Heart left ventricle (tissue), 16 donors: Measurements from ENCODE around the gene FREM3. TPM values are rescaled to one million over a fixed set of nuclear protein-coding genes. Genes with fewer than 3 reads are reported as not detected.

ENCODE experiments used
- ATAC-seq, 4 donors: fragments of 200-7000 bp; cut with Tn5 transposase; one replicate each; pipeline ENCODE4 v1.9.1; 2020 to 2022; ENCODE audit warnings: moderate library complexity in 4 of 4, mild to moderate bottlenecking in 3 of 4, moderate number of reproducible peaks in 1 of 4
- DNase-seq, 5 donors: peaks; one replicate each; pipeline ENCODE4 v3.0.0-alpha.2; 2020
- H3K27ac ChIP-seq, 12 donors: fragments of 200-600 bp; sonication (generic) in 4 of 12; one replicate each; pipeline versions ENCODE4 v1.5.0 to v1.8.0; 2016 to 2022; ENCODE audit warnings: mild to moderate bottlenecking in 2 of 12
- H3K27me3 ChIP-seq, 9 donors: fragments of 200-600 bp; sonication (generic) in 2 of 9; one replicate each; pipeline versions ENCODE4 v1.5.1 to v1.8.0; 2016 to 2022; ENCODE audit warnings: mild to moderate bottlenecking in 3 of 9
- H3K36me3 ChIP-seq, 9 donors: fragments of 200-600 bp; sonication (generic) in 2 of 9; one replicate each; pipeline versions ENCODE4 v1.5.0 to v1.8.0; 2018 to 2022; ENCODE audit warnings: mild to moderate bottlenecking in 2 of 9
- H3K4me1 ChIP-seq, 12 donors: fragments of 200-600 bp; sonication (generic) in 4 of 12; one replicate each; pipeline versions ENCODE4 v1.5.0 to v1.8.0; 2016 to 2022; ENCODE audit warnings: mild to moderate bottlenecking in 3 of 12
- H3K4me3 ChIP-seq, 12 donors: fragments of 200-600 bp; sonication (generic) in 4 of 12; one replicate each; pipeline versions ENCODE4 v1.5.0 to v1.8.0; 2017 to 2022; ENCODE audit warnings: mild to moderate bottlenecking in 9 of 12, moderate library complexity in 4 of 12
- H3K9me3 ChIP-seq, 12 donors: fragments of 200-600 bp; sonication (generic) in 4 of 12; one replicate each; pipeline versions ENCODE4 v1.5.0 to v1.8.0; 2016 to 2022; ENCODE audit warnings: mild to moderate bottlenecking in 1 of 12
- CTCF ChIP-seq, 12 donors: fragments of 200-600 bp; sonication (generic) in 4 of 12; IDR thresholded peaks; one replicate each; pipeline versions ENCODE4 v1.5.0 to v1.8.0; 2018 to 2022; ENCODE audit warnings: antibody characterized with exemption in 12 of 12, mild to moderate bottlenecking in 5 of 12
- POLR2A ChIP-seq, 2 donors: fragments of 450-650 bp; IDR thresholded peaks; one replicate each; pipeline ENCODE4 v1.6.1; 2017; ENCODE audit warnings: antibody characterized with exemption in 2 of 2, mild to moderate bottlenecking in 2 of 2, moderate library complexity in 2 of 2
- WGBS, 4 donors: extraction: QIAGEN DNeasy Blood & Tissue Kit in 2 of 4; methylation state at CpG; one replicate each; pipeline versions ENCODE4 v1.1.5 to v1.1.7; 2013 to 2018; 5-methylcytosine and 5-hydroxymethylcytosine counted together
- intact Hi-C, 10 donors: fragments of 100-400 bp; cut with DNase I; formaldehyde crosslinking; loops; one replicate each; pipeline versions ENCODE4 v1.11.1 to v1.14.2; 2022
- polyA plus RNA-seq, 2 donors: library from polyadenylated mRNA; stranded (reverse); fragments of 200-250 nt; gene quantifications; one replicate each; pipeline ENCODE4 v1.2.3, GENCODE V29; 2013
- total RNA-seq, 9 donors: library from RNA; depleted of rRNA in 2 of 9; stranded (reverse); fragments of >200 nt in 2 of 9; fragmentation: NEBNext Ultra II Directional in 3 of 9; extraction: Animal tissue kit (Norgen Biotek cat#: 25700) in 3 of 9; gene quantifications; one replicate each; pipeline versions ENCODE4 v1.1.0 to v1.2.4, GENCODE V29; 2016 to 2023
- donor health status: ischemic (EF 13 %, LVEDD 7.1; RV severe dilation, severe dysfunction).
- donor health status: healthy with polysubstance abuse.
- donor health status: DM: no; HTN: yes; CAD: no.
- donor health status: DM: no; HTN: no; CAD: no.
- donor health status: ischemic (EF 25% LVEDD 6.9; RV normal size, moderate dysfunction).
- donor health status: ischemic (EF 25% LVEDD 5.7; RV mildly dilated, moderate dysfunction).
- donor health status: healthy.
- donor health status: DM: yes; HTN: yes; CAD: no.
- donor health status: ischemic (EF 35%, LVEDD 5.7; RV mildly dilated, moderate dysfunction).
- donor health status: nonischemic (EF 11% LVEDD 7.7; RV severe dilation, severe dysfunction).
- donor health status: DM: yes; HTN: yes; CAD: no.
- donor health status: PGD.
- donor health status: ischemic (EF 29% LVEDD 5.4; RV normal size, mild dysfunction).
- donor health status: nonischemic (EF 23%, LVEDD 6.1; RV moderate dilation, normal function).

Gene FREM3
- total and polyA plus RNA-seq, 11 donors = 0.01 to 0.13 TPM; not detected in 9

GRCh38 chr4:143642611-143643010 is 57.9 kb downstream of the FREM3 start:
- Histone ChIP-seq H3K27me3 (no peaks in the 10 kb centered on the region), H3K4me3 (no peak overlapping the region), H3K4me1 (peaks cover 0 to 11% (median 5%) of the 10 kb centered on the region in 12 donors), H3K9me3 (peaks cover 0 to 13% (median 0%) of the 10 kb centered on the region in 12 donors), H3K36me3 (no peaks in the 10 kb centered on the region), H3K27ac (no peak overlapping the region)
- no peak for TF ChIP-seq POLR2A (IDR thresholded peaks at IDR 0.05)
- TF ChIP-seq CTCF (IDR thresholded peaks at IDR 0.05) = no peak
- WGBS, 4 donors = 79 to 84% (median 81%) methylated on average over 1 of the region's 1 CpG
- DNase-seq = no peak
- no peak for ATAC-seq
- intact Hi-C loops = no loop called here

- peak in 2 of 4 donors; percentile 47 to 60 for ATAC-seq
- H3K4me1 ChIP-seq = peaks cover 0 to 11% (median 5%) of the 10 kb centered on the region in 12 donors
- intact Hi-C loops = no loop called here
- peak overlapping the region in 1 of 12 donors; percentile 21 for H3K27ac ChIP-seq
- H3K36me3 ChIP-seq = no peaks in the 10 kb centered on the region
- H3K27me3 ChIP-seq = no peaks in the 10 kb centered on the region
- peaks cover 0 to 8% (median 0%) of the 10 kb centered on the region in 12 donors for H3K9me3 ChIP-seq
- WGBS, 4 donors = 39 to 45% (median 43%) methylated on average over 1 of the region's 1 CpG
- TF ChIP-seq POLR2A (IDR thresholded peaks at IDR 0.05) = no peak
- no peak for DNase-seq
- no peak overlapping the region for H3K4me3 ChIP-seq
Observed at GRCh38 chr4:143641361-143641760, 59.1 kb downstream of the FREM3 start.

- DNase-seq = no peak
- H3K27ac ChIP-seq = no peak overlapping the region
- no peaks in the 10 kb centered on the region for H3K27me3 ChIP-seq
- H3K4me3 ChIP-seq = no peak overlapping the region
- H3K36me3 ChIP-seq = no peaks in the 10 kb centered on the region
- intact Hi-C loops = no loop called here
- TF ChIP-seq POLR2A (IDR thresholded peaks at IDR 0.05) = no peak
- no peak for TF ChIP-seq CTCF (IDR thresholded peaks at IDR 0.05)
- ATAC-seq = no peak
- H3K9me3 ChIP-seq = no peaks in the 10 kb centered on the region
- H3K4me1 ChIP-seq = no peaks in the 10 kb centered on the region
Observed at GRCh38 chr4:143634763-143635162, 65.7 kb downstream of the FREM3 start.

- Histone ChIP-seq H3K4me3 (no peak overlapping the region), H3K36me3 (no peaks in the 10 kb centered on the region), H3K27ac (no peak overlapping the region), H3K4me1 (no peaks in the 10 kb centered on the region), H3K9me3 (no peaks in the 10 kb centered on the region), H3K27me3 (no peaks in the 10 kb centered on the region)
- DNase-seq (no peak), ATAC-seq (no peak)
- no peak for TF ChIP-seq CTCF (IDR thresholded peaks at IDR 0.05)
- no peak for TF ChIP-seq POLR2A (IDR thresholded peaks at IDR 0.05)
- intact Hi-C loops = no loop called here
Observed at GRCh38 chr4:143633833-143634232, 66.6 kb downstream of the FREM3 start.
